ENCODE measurements around the gene OPCML. TPM values are rescaled to one million over a fixed set of nuclear protein-coding genes. Genes with fewer than 3 reads are reported as not detected.

OPCML gene
- total RNA-seq, 2 donors from 2014 or later, result 0.34 TPM; not detected in 1

DNA sequence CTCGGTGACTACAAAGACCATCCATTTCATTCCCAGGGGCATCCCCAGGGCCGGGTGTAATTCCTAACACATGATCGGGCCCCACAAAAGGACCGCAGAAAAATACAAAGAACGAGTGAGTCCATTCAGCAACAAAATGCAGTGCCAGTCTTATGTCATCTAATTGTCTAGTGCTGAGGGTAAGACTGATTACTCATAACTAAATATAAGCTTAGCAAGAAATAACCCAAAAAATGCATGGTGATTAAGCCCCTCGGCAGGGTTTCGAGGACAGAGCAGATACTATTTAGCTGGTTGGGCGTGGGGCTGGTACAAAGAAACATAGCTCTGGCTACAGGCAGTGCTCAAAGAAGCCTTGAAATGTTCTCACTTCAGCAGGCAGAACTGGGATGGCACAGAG, 1078.9 kb downstream of the OPCML start:
- Histone ChIP-seq H3K36me3 (no peaks in the 10 kb centered on the region), H3K27ac (no peak overlapping the region), H3K4me1 (replicated peaks) (no peaks in the 10 kb centered on the region), H3K27me3 (replicated peaks; ENCODE audit: insufficient read depth) (no peaks in the 10 kb centered on the region), H3K9me3 (no peaks in the 10 kb centered on the region), H3K4me3 (no peak overlapping the region)
- 87% methylated on average over 8 of the region's 8 CpGs for WGBS
- intact Hi-C loops (cut with DNase I), result no loop called here
- TF ChIP-seq, protein P1, sequence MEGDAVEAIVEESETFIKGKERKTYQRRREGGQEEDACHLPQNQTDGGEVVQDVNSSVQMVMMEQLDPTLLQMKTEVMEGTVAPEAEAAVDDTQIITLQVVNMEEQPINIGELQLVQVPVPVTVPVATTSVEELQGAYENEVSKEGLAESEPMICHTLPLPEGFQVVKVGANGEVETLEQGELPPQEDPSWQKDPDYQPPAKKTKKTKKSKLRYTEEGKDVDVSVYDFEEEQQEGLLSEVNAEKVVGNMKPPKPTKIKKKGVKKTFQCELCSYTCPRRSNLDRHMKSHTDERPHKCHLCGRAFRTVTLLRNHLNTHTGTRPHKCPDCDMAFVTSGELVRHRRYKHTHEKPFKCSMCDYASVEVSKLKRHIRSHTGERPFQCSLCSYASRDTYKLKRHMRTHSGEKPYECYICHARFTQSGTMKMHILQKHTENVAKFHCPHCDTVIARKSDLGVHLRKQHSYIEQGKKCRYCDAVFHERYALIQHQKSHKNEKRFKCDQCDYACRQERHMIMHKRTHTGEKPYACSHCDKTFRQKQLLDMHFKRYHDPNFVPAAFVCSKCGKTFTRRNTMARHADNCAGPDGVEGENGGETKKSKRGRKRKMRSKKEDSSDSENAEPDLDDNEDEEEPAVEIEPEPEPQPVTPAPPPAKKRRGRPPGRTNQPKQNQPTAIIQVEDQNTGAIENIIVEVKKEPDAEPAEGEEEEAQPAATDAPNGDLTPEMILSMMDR (IDR thresholded peaks at IDR 0.05), result no peak
- TF ChIP-seq POLR2AphosphoS5 (IDR thresholded peaks at IDR 0.05), result no peak
- no peak for TF ChIP-seq POLR2A (IDR thresholded peaks at IDR 0.05)
- DNase-seq (ENCODE audit: low spot score), result no peak

DNA sequence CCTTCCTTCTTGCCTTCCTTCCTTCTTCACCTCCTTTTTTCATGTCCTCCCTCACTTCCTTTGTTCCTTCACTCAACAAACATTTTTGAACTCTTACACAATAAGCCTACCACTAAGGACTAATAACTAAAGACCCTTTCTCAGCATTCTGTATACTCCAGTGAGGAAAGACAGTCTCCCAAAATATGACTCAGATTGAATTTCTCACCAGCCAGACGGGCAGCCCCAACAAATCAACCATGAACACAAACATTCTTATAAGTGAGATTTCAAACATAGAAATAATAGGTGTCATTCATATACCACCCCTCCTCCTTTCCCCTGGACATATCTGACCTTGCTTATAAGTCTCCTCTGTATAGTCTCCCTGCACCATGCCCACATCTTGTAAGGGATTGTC, 1079.7 kb downstream of the OPCML start:
- H3K4me3 ChIP-seq, result no peak overlapping the region
- 43% methylated on average over 1 of the region's 1 CpG for WGBS
- TF ChIP-seq POLR2AphosphoS5 (IDR thresholded peaks at IDR 0.05) (no peak), POLR2A (IDR thresholded peaks at IDR 0.05) (no peak)
- TF ChIP-seq, protein P1 (IDR thresholded peaks at IDR 0.05), result no peak
- no peaks in the 10 kb centered on the region for H3K36me3 ChIP-seq
- no peak for DNase-seq (ENCODE audit: low spot score)
- no peaks in the 10 kb centered on the region for H3K27me3 ChIP-seq (replicated peaks; ENCODE audit: insufficient read depth)
- H3K4me1 ChIP-seq (replicated peaks), result no peaks in the 10 kb centered on the region
- H3K9me3 ChIP-seq, result no peaks in the 10 kb centered on the region
- intact Hi-C loops (cut with DNase I), result no loop called here
- H3K27ac ChIP-seq, result no peak overlapping the region

DNA sequence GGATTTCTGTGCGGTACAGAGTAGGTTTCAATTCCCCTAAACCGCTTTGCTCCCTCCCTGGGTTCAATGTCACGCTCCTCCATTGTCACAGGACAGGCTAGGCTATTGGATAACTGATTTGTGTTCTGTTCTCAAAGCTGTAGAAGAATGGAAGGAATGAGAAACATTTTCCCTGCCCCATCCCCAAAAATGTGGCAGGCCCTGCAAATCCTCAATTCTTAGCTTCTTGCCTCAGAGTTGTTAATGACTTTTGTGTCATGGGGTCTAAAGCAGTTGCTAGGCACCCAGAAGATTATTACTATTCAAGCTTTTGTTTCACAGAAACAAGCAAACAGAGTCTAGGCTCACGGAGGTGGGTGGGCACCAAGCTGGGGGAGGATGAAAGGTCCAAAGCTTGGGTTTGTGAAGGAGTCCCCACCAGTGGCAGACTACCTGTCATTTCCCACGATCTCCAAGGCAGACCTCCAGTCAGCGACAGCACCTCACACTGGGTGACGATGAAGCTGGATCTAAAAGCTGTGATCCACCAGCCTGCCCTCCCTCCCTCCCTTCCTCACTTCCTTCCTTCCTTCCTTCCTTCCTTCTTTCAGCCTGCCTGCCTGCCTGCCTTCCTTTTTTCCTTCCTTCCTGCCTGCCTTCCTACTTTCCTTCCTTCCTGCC, 1080.2 kb downstream of the OPCML start:
- Histone ChIP-seq H3K27ac (no peak overlapping the region), H3K36me3 (no peaks in the 10 kb centered on the region), H3K4me3 (no peak overlapping the region), H3K9me3 (no peaks in the 10 kb centered on the region), H3K4me1 (replicated peaks) (no peaks in the 10 kb centered on the region), H3K27me3 (replicated peaks; ENCODE audit: insufficient read depth) (no peaks in the 10 kb centered on the region)
- intact Hi-C loops (cut with DNase I), result no loop called here
- WGBS, result 73% methylated on average over 7 of the region's 7 CpGs
- no peak for TF ChIP-seq POLR2A (IDR thresholded peaks at IDR 0.05)
- TF ChIP-seq, protein P1 (IDR thresholded peaks at IDR 0.05), result no peak
- TF ChIP-seq POLR2AphosphoS5 (IDR thresholded peaks at IDR 0.05), result no peak
- DNase-seq (ENCODE audit: low spot score), result no peak

DNA sequence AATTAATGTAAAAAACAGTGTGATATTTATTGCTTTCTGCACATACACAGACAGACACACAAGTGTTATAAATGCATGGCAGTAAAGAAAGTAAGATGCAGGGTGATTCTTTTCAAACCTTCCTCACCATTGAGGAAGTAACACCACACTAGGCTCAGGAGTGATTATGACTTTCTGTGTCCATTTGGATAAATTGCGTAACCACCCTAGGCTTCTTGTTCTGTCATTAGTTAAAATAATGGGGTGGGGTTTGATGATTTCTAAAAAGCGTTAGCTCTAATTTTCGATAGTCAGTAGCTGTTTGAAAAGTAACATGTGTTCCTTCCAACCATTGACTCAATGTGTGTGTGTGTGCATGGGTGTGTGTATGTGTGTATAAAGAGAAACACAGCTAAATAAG, 1081.7 kb downstream of the OPCML start:
- Histone ChIP-seq H3K27ac (no peak overlapping the region), H3K4me3 (no peak overlapping the region), H3K36me3 (no peaks in the 10 kb centered on the region), H3K27me3 (replicated peaks; ENCODE audit: insufficient read depth) (no peaks in the 10 kb centered on the region), H3K9me3 (no peaks in the 10 kb centered on the region), H3K4me1 (replicated peaks) (no peaks in the 10 kb centered on the region)
- intact Hi-C loops (cut with DNase I), result no loop called here
- no peak for TF ChIP-seq POLR2A (IDR thresholded peaks at IDR 0.05)
- no peak for TF ChIP-seq POLR2AphosphoS5 (IDR thresholded peaks at IDR 0.05)
- TF ChIP-seq, protein P1 (IDR thresholded peaks at IDR 0.05), result no peak
- no peak for DNase-seq (ENCODE audit: low spot score)
- WGBS, result 89% methylated on average over 3 of the region's 3 CpGs

DNA sequence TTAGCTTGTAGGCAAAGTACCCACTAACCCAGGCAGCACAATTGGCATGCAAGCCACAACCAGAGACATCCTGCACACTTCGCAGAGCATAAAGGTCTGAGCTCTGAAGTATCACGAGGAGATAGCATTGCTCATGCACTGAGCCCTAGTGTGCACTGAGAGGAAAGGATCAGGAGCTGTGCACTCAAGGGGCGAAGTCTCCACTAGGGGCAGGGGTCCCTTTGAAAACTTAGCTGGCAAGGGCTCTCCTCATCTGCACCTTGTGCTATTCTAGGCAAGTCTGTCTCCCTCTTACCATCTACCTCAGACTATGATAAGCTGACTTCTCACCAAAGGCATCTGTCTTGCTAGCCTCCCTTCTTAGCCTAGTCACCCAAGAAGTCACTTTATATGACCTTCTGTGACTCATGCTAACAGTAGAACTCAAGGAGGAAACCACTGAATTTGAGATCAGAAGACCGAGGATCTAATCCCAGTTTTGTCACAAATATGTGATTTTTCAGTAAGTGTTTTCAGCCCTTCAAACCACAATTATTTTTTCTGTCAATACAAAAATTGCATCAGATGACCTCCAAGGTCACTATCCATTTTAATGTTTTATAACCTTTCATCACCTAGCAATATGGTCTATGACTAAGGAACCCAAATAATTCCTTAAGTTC, 1083.8 kb downstream of the OPCML start:
- no peaks in the 10 kb centered on the region for H3K4me1 ChIP-seq (replicated peaks)
- TF ChIP-seq, protein P1 (IDR thresholded peaks at IDR 0.05), result no peak
- TF ChIP-seq POLR2AphosphoS5 (IDR thresholded peaks at IDR 0.05) (no peak), POLR2A (IDR thresholded peaks at IDR 0.05) (no peak)
- intact Hi-C loops (cut with DNase I), result no loop called here
- DNase-seq (ENCODE audit: low spot score), result no peak
- H3K36me3 ChIP-seq, result no peaks in the 10 kb centered on the region
- peaks cover 2% of the 10 kb centered on the region for H3K27me3 ChIP-seq (replicated peaks; ENCODE audit: insufficient read depth)
- H3K4me3 ChIP-seq, result no peak overlapping the region
- H3K9me3 ChIP-seq, result no peaks in the 10 kb centered on the region
- no peak overlapping the region for H3K27ac ChIP-seq
- 95% methylated on average over 4 of the region's 4 CpGs for WGBS

Data from prostate gland (tissue), 2 donors.